ENCODE results near the gene CYB5D1. TPM values are rescaled to one million over a fixed set of nuclear protein-coding genes. Genes with fewer than 3 reads are reported as not detected.
A peak's percentile ranks its signal among the peaks of the same experiment; 100 is the strongest.

Gene CYB5D1
- total and polyA plus RNA-seq, 9 donors = 7.0 to 22.2 (median 16.1) TPM

- H3K27me3 ChIP-seq = no peaks in the 10 kb centered on the region
- H3K27ac ChIP-seq = peak overlapping the region; percentile 97 to 99
- intact Hi-C loops (cut with DNase I) = loop anchor here in 2 of 4 donors (2.0 to 10.0 kb wide), 2 partner anchors 18 to 210 kb away; partner anchors contain the start of gene SAT2 (in 1 of the 2)
- no peaks in the 10 kb centered on the region for H3K9me3 ChIP-seq
- peak overlapping the region; percentile 95 for H3K4me3 ChIP-seq
- H3K36me3 ChIP-seq = no peaks in the 10 kb centered on the region
- peak; percentile 98 to 99 (median 99) for DNase-seq
- WGBS, 3 donors = 1% methylated on average over 50 to 69 of the region's 69 CpGs
- H3K4me1 ChIP-seq (ENCODE audit: insufficient read depth) = peaks cover 16% of the 10 kb centered on the region
- TF ChIP-seq EP300 (IDR thresholded peaks at IDR 0.05) (peak; percentile 63), CTCF (IDR thresholded peaks at IDR 0.05) (peak; percentile 77 to 94 (median 91)), POLR2A (IDR thresholded peaks at IDR 0.05) (peak; percentile 95)
These were observed 22.6 kb upstream of the CYB5D1 start for GRCh38 chr17:7834957-7835813.

GRCh38 chr17:7835814-7836595 lies 21.8 kb upstream of the CYB5D1 start:
- TF ChIP-seq CTCF (IDR thresholded peaks at IDR 0.05) (peak in 2 of 3 donors; percentile 21 to 31), POLR2A (IDR thresholded peaks at IDR 0.05) (peak; percentile 6), EP300 (IDR thresholded peaks at IDR 0.05) (no peak)
- intact Hi-C loops (cut with DNase I) = loop anchor here in 2 of 4 donors (2.0 to 10.0 kb wide), 2 partner anchors 17 to 211 kb away; partner anchors contain the start of gene SAT2 (in 1 of the 2)
- 0 to 1% (median 0%) methylated on average over 48 to 61 of the region's 61 CpGs for WGBS, 3 donors
- Histone ChIP-seq H3K27ac (peak overlapping the region; percentile 97 to 99), H3K4me1 (ENCODE audit: insufficient read depth) (peaks cover 16% of the 10 kb centered on the region), H3K36me3 (no peaks in the 10 kb centered on the region), H3K9me3 (no peaks in the 10 kb centered on the region), H3K27me3 (no peaks in the 10 kb centered on the region), H3K4me3 (peak overlapping the region; percentile 95)
- DNase-seq = peak; percentile 92 to 95 (median 93)

GRCh38 chr17:7836596-7837407 lies 21.0 kb upstream of the CYB5D1 start:
- Histone ChIP-seq H3K36me3 (no peaks in the 10 kb centered on the region), H3K27ac (peak overlapping the region; percentile 97 to 99), H3K27me3 (no peaks in the 10 kb centered on the region), H3K4me1 (ENCODE audit: insufficient read depth) (peaks cover 18% of the 10 kb centered on the region), H3K9me3 (no peaks in the 10 kb centered on the region), H3K4me3 (peak overlapping the region; percentile 95)
- peak; percentile 98 to 99 (median 99) for DNase-seq
- intact Hi-C loops (cut with DNase I) = loop anchor here in 1 of 4 donors (10.0 kb wide), 1 partner anchor 212 kb away; the partner anchor contains the start of gene SAT2
- peak; percentile 69 for TF ChIP-seq POLR2A (IDR thresholded peaks at IDR 0.05)
- TF ChIP-seq EP300 (IDR thresholded peaks at IDR 0.05) = peak; percentile 98
- peak in 1 of 3 donors; percentile 23 for TF ChIP-seq CTCF (IDR thresholded peaks at IDR 0.05)
- WGBS, 3 donors = 1 to 2% (median 1%) methylated on average over 19 of the region's 19 CpGs

Data from ovary (tissue), 9 donors.